ENCODE data around the gene IQGAP2. TPM values are rescaled to one million over a fixed set of nuclear protein-coding genes. Genes with fewer than 3 reads are reported as not detected.

The IQGAP2 gene
- total RNA-seq, 2 experiments from 2014 or later: 37.7 to 39.1 TPM

DNA sequence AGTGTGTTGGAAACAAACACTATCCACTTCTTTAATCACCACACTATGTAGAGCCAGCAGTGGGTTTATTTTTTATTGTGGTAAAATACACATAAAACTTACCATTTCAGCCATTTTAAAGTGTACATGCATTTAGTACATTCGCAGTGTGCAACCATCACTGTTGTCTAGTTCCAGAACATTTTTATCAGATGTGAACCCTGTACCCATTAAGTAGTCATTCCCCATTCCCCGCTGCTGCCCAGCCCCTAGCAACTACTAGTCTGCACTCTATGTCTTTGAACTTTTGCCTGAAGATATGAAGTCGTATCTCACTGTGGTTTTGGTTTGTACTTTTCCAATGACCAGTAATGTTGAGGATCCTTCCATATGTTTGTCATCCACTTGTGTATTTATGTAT is 282.6 kb downstream of the IQGAP2 start:
- intact Hi-C loops (cut with micrococcal nuclease): no loop called here
- H3K4me3 Mint-ChIP-seq: no peak overlapping the region
- ATAC-seq (no peak), DNase-seq (no peak)
- H3K27me3 Mint-ChIP-seq: no peaks in the 10 kb centered on the region
- peaks cover 10% of the 10 kb centered on the region for H3K4me1 Mint-ChIP-seq (ENCODE audit: low read depth)
- no peak for TF ChIP-seq CTCF (IDR thresholded peaks at IDR 0.05)
- no peaks in the 10 kb centered on the region for H3K9me3 Mint-ChIP-seq
- ChIA-PET CTCF (no interaction called here), POLR2A (no interaction called here)
- no peak overlapping the region for H3K27ac Mint-ChIP-seq
- H3K36me3 Mint-ChIP-seq (ENCODE audit: low read depth): peaks cover 25% of the 10 kb centered on the region

DNA sequence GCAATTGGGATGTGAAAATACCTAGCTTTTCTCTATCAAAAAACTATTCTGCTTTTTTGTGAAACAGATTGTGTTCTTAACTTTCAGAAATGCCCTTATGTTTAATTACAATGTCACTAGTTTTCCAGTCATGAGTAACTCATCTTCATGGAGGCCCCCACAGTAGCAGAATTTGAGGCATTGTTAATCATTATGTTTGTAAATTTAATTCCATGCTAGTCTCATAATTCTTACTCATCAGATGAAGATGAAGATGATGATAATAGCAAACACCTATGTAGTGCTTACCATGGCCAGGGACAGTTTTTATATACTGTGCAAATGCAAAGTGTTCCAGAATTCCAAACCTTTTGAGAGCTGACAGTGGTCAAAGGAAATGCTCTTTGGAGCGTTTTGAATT is 285.1 kb downstream of the IQGAP2 start:
- no peak for TF ChIP-seq CTCF (IDR thresholded peaks at IDR 0.05)
- H3K27ac Mint-ChIP-seq: no peak overlapping the region
- DNase-seq: no peak
- intact Hi-C loops (cut with micrococcal nuclease): no loop called here
- ATAC-seq: no peak
- ChIA-PET CTCF (interaction anchor here (1.1 kb wide), 1 partner anchor 86 kb away, joined by 4 read pairs; no protein-coding TSS in a partner anchor), POLR2A (no interaction called here)
- peaks cover 16% of the 10 kb centered on the region for H3K4me1 Mint-ChIP-seq (ENCODE audit: low read depth)
- H3K27me3 Mint-ChIP-seq: no peaks in the 10 kb centered on the region
- no peak overlapping the region for H3K4me3 Mint-ChIP-seq
- no peaks in the 10 kb centered on the region for H3K9me3 Mint-ChIP-seq
- peaks cover 26% of the 10 kb centered on the region for H3K36me3 Mint-ChIP-seq (ENCODE audit: low read depth)

DNA sequence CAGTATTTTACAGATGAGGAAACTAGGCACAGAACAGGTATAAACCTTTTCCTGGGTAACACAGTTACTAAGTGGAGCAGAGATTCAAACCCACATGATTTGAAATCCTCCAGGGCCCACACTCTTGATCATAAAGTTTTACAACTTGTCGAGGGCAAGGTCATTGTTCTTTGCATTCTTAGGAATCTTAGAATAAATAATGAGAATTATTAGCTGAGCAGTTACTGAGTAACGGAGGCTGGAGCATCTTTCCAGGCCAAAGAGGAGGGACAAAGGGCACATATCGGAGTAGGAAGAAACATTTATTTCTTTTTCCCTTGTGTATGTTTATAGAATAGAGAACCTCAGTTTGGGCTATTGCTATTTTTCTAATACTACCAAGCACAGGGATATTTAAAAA is 285.8 kb downstream of the IQGAP2 start:
- ChIA-PET POLR2A (no interaction called here), CTCF (interaction anchor here (1.1 to 5.0 kb wide), 2 partner anchors 9 to 85 kb away, joined by 3 to 36 read pairs; no protein-coding TSS in a partner anchor)
- intact Hi-C loops (cut with micrococcal nuclease): no loop called here
- TF ChIP-seq CTCF (IDR thresholded peaks at IDR 0.05): no peak
- H3K27me3 Mint-ChIP-seq: no peaks in the 10 kb centered on the region
- ATAC-seq (no peak), DNase-seq (no peak)
- H3K4me3 Mint-ChIP-seq: no peak overlapping the region
- H3K4me1 Mint-ChIP-seq (ENCODE audit: low read depth): peaks cover 16% of the 10 kb centered on the region
- H3K27ac Mint-ChIP-seq: no peak overlapping the region
- no peaks in the 10 kb centered on the region for H3K9me3 Mint-ChIP-seq
- peaks cover 26% of the 10 kb centered on the region for H3K36me3 Mint-ChIP-seq (ENCODE audit: low read depth)

- CTCF ChIA-PET: interaction anchor here (1.1 to 5.0 kb wide), 2 partner anchors 9 to 85 kb away, joined by 3 to 36 read pairs; no protein-coding TSS in a partner anchor
- Mint-ChIP-seq H3K36me3 (ENCODE audit: low read depth) (peaks cover 26% of the 10 kb centered on the region), H3K4me3 (no peak overlapping the region)
These were observed 286.4 kb downstream of the IQGAP2 start for GRCh38 chr5:76689321-76690036.

More at GRCh38 chr5:76689321-76690036, 286.4 kb downstream of the IQGAP2 start:
- DNase-seq (no peak), ATAC-seq (no peak)
- TF ChIP-seq CTCF (IDR thresholded peaks at IDR 0.05): no peak
- Mint-ChIP-seq H3K27ac (no peak overlapping the region), H3K27me3 (no peaks in the 10 kb centered on the region), H3K4me1 (ENCODE audit: low read depth) (peaks cover 16% of the 10 kb centered on the region), H3K9me3 (no peaks in the 10 kb centered on the region)
- intact Hi-C loops (cut with micrococcal nuclease): no loop called here
- POLR2A ChIA-PET: interaction anchor here (0.5 kb wide), 1 partner anchor 14 kb away, joined by 3 read pairs; no protein-coding TSS in a partner anchor
